Activated CD4-positive, alpha-beta T cell treated with anti-CD3 and anti-CD28 coated beads for 36 hours (primary cell): Measurements from ENCODE around the gene CHCHD1. TPM values are rescaled to one million over a fixed set of nuclear protein-coding genes. Genes with fewer than 3 reads are reported as not detected.

Source experiments
- ATAC-seq: fragments of 200-7000 bp; cut with Tn5 transposase; one replicate; pipeline ENCODE4 v1.10.0; 2021; ENCODE audit warnings: mild to moderate bottlenecking, moderate library complexity
- CTCF ChIA-PET: fragments of 350-600 bp; sonication (Branson Sonifier 250); formaldehyde crosslinking; loops from one replicate; lab custom pipeline; 2021; ENCODE audit warnings: antibody characterized with exemption; lab: Charles Lee
- POLR2A ChIA-PET: fragments of 350-600 bp; sonication (Branson Sonifier 250); formaldehyde crosslinking; loops from one replicate; lab custom pipeline; 2021; ENCODE audit warnings: antibody characterized with exemption, inconsistent platforms; lab: Charles Lee
- DNase-seq: peaks from one replicate; pipeline ENCODE4 v3.0.0-alpha.2; 2020
- H3K27ac Mint-ChIP-seq: one replicate; pipeline ENCODE4 v1.8.0; 2021; ENCODE audit warnings: mixed read lengths
- H3K27me3 Mint-ChIP-seq: one replicate; pipeline ENCODE4 v1.8.0; 2021; ENCODE audit warnings: mixed read lengths
- H3K36me3 Mint-ChIP-seq: one replicate; pipeline ENCODE4 v1.8.0; 2021; ENCODE audit warnings: low read depth, mixed read lengths
- H3K4me1 Mint-ChIP-seq: one replicate; pipeline ENCODE4 v1.8.0; 2021; ENCODE audit warnings: mixed read lengths
- H3K4me3 Mint-ChIP-seq: one replicate; pipeline ENCODE4 v1.8.0; 2021; ENCODE audit warnings: mild to moderate bottlenecking, moderate library complexity, mixed read lengths
- H3K9me3 Mint-ChIP-seq: one replicate; pipeline ENCODE4 v1.8.0; 2021; ENCODE audit warnings: low read depth, mixed read lengths
- intact Hi-C, 2 experiments: fragments of 100-400 bp; cut with DNase I in 1 of 2; cut with micrococcal nuclease in 1 of 2; formaldehyde crosslinking; loops; one replicate each; pipeline versions ENCODE4 v1.14.2 to v1.15.1; 2022 to 2024; cut with DNase I, micrococcal nuclease
- total RNA-seq, 2 experiments: library from RNA; stranded (reverse); gene quantifications; one replicate each; pipeline ENCODE4 v1.2.3, GENCODE V29; 2021

Gene CHCHD1
- total RNA-seq, 2 experiments from 2014 or later = 12.7 to 37.1 TPM

DNA sequence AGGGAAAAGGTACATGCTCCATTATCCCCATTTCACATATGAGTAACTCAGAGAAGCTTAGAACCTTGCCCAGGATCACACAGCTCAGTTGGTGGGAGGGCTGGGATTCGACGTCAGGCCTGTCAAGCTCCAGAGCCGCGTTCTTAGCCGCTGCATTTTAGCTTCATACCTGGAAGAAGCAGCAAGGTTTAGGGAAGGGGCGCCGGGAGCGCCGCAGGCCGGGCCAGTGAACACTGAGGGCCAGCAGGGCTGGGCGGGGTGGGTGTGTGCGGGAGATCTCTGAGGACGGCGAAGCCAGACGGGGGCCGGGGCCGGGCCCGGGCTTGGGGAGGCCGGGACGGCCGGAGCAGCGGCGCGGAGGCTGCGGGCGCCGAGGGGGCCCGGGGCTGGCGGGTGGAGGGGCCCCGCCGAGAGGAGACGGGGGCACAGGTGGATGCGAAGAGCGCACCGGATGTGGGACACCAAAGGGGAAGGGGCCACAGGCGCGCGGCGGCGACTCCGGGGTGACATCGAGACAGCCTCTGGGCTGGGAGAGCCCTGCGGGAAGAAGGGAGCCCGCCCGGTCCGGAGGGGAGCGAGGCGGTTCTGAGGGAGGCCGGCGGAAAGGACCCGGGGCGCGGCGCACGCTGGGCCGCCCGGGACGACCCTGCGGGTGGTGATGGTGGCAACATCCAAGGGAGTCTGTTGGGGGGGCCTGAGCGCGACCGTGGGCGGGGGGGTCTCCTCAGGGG is 29.1 kb downstream of the CHCHD1 start:
- DNase-seq (peak; percentile 72), ATAC-seq (peak; percentile 22)
- no peaks in the 10 kb centered on the region for H3K9me3 Mint-ChIP-seq
- ChIA-PET CTCF (interaction anchor here (1.0 to 1.6 kb wide), 7 partner anchors 11 to 271 kb away, joined by 3 to 7 read pairs (median 4); no protein-coding TSS in a partner anchor), POLR2A (interaction anchor here (0.8 to 2.3 kb wide), 10 partner anchors 10 to 230 kb away, joined by 3 to 10 read pairs (median 6); partner anchors contain the start of genes CHCHD1 and SEC24C)
- H3K27ac Mint-ChIP-seq = peak overlapping the region; percentile 91
- H3K36me3 Mint-ChIP-seq = peaks cover 43% of the 10 kb centered on the region
- no peaks in the 10 kb centered on the region for H3K27me3 Mint-ChIP-seq
- intact Hi-C loops = loop anchor here (1.0 to 5.0 kb wide), 14 partner anchors 26 to 1399 kb away; partner anchors contain the start of genes ZSWIM8 (in 2 of the 2), ADK (in 1 of the 2), CAMK2G (in 1 of the 2) and KAT6B (in 1 of the 2)
- peak overlapping the region; percentile 78 for H3K4me3 Mint-ChIP-seq
- H3K4me1 Mint-ChIP-seq = peaks cover 42% of the 10 kb centered on the region

- intact Hi-C loops = loop anchor here in 1 of 2 experiments (5.0 kb wide), 1 partner anchor 40 kb away; a partner anchor contains a TSS
- DNase-seq (no peak), ATAC-seq (no peak)
- POLR2A ChIA-PET = no interaction called here
- CTCF ChIA-PET = interaction anchor here (0.6 to 1.2 kb wide), 2 partner anchors 22 to 146 kb away, joined by 3 read pairs; no protein-coding TSS in a partner anchor
- Mint-ChIP-seq H3K27ac (no peak overlapping the region), H3K36me3 (peaks cover 27% of the 10 kb centered on the region), H3K27me3 (no peaks in the 10 kb centered on the region), H3K9me3 (no peaks in the 10 kb centered on the region), H3K4me1 (peaks cover 27% of the 10 kb centered on the region), H3K4me3 (no peak overlapping the region)
These were observed 30.8 kb downstream of the CHCHD1 start for GRCh38 chr10:73812657-73813056.

GRCh38 chr10:73813333-73813732 is 31.5 kb downstream of the CHCHD1 start:
- H3K4me1 Mint-ChIP-seq = peaks cover 22% of the 10 kb centered on the region
- CTCF ChIA-PET = interaction anchor here (0.7 to 1.2 kb wide), 3 partner anchors 37 to 145 kb away, joined by 3 to 7 read pairs (median 5); no protein-coding TSS in a partner anchor
- no peak for ATAC-seq
- intact Hi-C loops = loop anchor here in 1 of 2 experiments (5.0 kb wide), 1 partner anchor 41 kb away; a partner anchor contains a TSS
- H3K27me3 Mint-ChIP-seq = no peaks in the 10 kb centered on the region
- H3K27ac Mint-ChIP-seq = no peak overlapping the region
- H3K4me3 Mint-ChIP-seq = no peak overlapping the region
- peaks cover 24% of the 10 kb centered on the region for H3K36me3 Mint-ChIP-seq
- DNase-seq = no peak
- POLR2A ChIA-PET = no interaction called here
- H3K9me3 Mint-ChIP-seq = no peaks in the 10 kb centered on the region

GRCh38 chr10:73814276-73814895 is 32.5 kb downstream of the CHCHD1 start:
- ChIA-PET CTCF (interaction anchor here (1.1 to 1.5 kb wide), 3 partner anchors 65 to 144 kb away, joined by 5 to 7 read pairs (median 7); no protein-coding TSS in a partner anchor), POLR2A (no interaction called here)
- Mint-ChIP-seq H3K4me3 (no peak overlapping the region), H3K27ac (no peak overlapping the region), H3K36me3 (peaks cover 13% of the 10 kb centered on the region), H3K9me3 (no peaks in the 10 kb centered on the region), H3K27me3 (no peaks in the 10 kb centered on the region), H3K4me1 (peaks cover 12% of the 10 kb centered on the region)
- no peak for DNase-seq
- intact Hi-C loops = loop anchor here in 1 of 2 experiments (5.0 kb wide), 1 partner anchor 42 kb away; a partner anchor contains a TSS
- no peak for ATAC-seq

GRCh38 chr10:73814896-73815718 is 33.3 kb downstream of the CHCHD1 start:
- Mint-ChIP-seq H3K27ac (no peak overlapping the region), H3K27me3 (no peaks in the 10 kb centered on the region), H3K9me3 (no peaks in the 10 kb centered on the region), H3K36me3 (peaks cover 7% of the 10 kb centered on the region), H3K4me3 (no peak overlapping the region), H3K4me1 (peaks cover 4% of the 10 kb centered on the region)
- CTCF ChIA-PET = interaction anchor here (1.0 to 1.5 kb wide), 5 partner anchors 16 to 65 kb away, joined by 3 to 7 read pairs (median 4); no protein-coding TSS in a partner anchor
- peak; percentile 40 for DNase-seq
- intact Hi-C loops = loop anchor here in 1 of 2 experiments (5.0 kb wide), 1 partner anchor 43 kb away; a partner anchor contains a TSS
- POLR2A ChIA-PET = interaction anchor here (0.7 kb wide), 1 partner anchor 336 kb away, joined by 3 read pairs; the partner anchor contains the start of gene AP3M1
- ATAC-seq = no peak

GRCh38 chr10:73815719-73816030 is 33.8 kb downstream of the CHCHD1 start:
- Mint-ChIP-seq H3K4me1 (peaks cover 2% of the 10 kb centered on the region), H3K27ac (no peak overlapping the region), H3K4me3 (no peak overlapping the region), H3K9me3 (no peaks in the 10 kb centered on the region), H3K36me3 (peaks cover 2% of the 10 kb centered on the region), H3K27me3 (no peaks in the 10 kb centered on the region)
- ChIA-PET CTCF (interaction anchor here (1.0 to 1.5 kb wide), 4 partner anchors 15 to 54 kb away, joined by 3 to 5 read pairs (median 4); no protein-coding TSS in a partner anchor), POLR2A (interaction anchor here (0.7 kb wide), 1 partner anchor 335 kb away, joined by 3 read pairs; the partner anchor contains the start of gene AP3M1)
- DNase-seq (no peak), ATAC-seq (no peak)
- intact Hi-C loops = no loop called here

DNA sequence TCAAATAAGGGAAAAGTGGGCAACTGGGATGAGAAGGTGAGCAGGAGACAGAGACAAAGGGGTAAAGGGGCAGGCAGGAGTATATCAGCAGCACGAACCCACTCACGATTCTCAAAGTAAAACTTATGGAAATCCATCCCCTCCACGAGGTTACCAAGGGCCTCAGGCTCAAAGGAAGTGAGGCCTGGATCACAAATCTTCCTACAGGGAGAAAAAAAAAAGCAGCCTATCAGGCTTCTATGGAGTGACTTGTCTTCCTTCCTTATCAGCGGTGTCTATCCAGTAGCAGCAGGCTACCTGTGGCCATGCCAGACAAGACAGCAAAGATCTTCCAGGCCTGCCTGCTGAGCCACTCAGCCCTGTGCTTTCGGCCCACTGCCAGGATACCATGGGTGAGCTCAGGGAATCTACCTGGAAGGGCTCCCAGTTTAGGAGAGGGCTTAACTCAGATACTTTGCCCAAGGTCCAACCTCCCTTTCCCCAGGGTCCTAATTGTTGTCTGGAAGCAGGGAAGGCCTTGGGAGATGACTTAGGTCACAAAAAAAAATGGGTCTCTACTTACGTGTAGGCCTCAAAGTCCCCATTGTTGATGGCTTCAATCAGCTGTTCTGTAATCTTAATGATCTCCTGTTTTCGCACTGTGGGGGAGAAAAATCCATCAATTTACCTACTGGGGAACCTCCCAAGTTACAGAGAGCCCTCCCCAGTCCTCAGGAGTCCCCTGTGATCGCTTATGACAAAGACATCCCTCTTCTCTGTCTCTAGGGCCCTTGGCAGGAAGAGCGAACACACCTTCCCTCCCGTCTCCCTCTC is 35.3 kb downstream of the CHCHD1 start:
- POLR2A ChIA-PET = no interaction called here
- ATAC-seq (no peak), DNase-seq (no peak)
- CTCF ChIA-PET = interaction anchor here (1.0 to 1.1 kb wide), 2 partner anchors 28 to 33 kb away, joined by 3 read pairs; no protein-coding TSS in a partner anchor
- Mint-ChIP-seq H3K9me3 (no peaks in the 10 kb centered on the region), H3K27ac (no peak overlapping the region), H3K36me3 (peaks cover 2% of the 10 kb centered on the region), H3K4me3 (no peak overlapping the region), H3K27me3 (no peaks in the 10 kb centered on the region), H3K4me1 (peaks cover 2% of the 10 kb centered on the region)
- intact Hi-C loops = no loop called here

DNA sequence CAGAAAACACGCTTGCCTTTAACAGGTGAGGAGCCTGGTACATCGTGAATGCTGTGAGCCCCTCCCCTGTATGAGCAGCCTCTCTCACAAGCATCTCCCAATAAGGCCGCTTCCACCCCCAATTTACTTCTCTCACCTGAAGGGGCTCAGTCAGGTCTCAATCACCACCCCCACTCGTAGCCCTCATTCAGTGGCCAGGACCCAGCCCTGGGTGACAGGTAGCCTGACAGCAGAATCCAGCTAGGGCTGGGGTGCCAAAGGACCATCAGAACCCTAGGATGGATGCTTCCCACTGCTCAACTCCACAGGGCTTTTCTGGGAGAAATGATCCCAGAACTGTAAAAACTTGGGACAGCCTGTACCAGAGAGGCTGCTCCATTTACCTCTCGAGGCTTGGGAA is 36.0 kb downstream of the CHCHD1 start:
- ATAC-seq (no peak), DNase-seq (no peak)
- H3K4me1 Mint-ChIP-seq = no peaks in the 10 kb centered on the region
- ChIA-PET POLR2A (no interaction called here), CTCF (no interaction called here)
- H3K36me3 Mint-ChIP-seq = peaks cover 5% of the 10 kb centered on the region
- no peak overlapping the region for H3K4me3 Mint-ChIP-seq
- H3K9me3 Mint-ChIP-seq = no peaks in the 10 kb centered on the region
- no peak overlapping the region for H3K27ac Mint-ChIP-seq
- H3K27me3 Mint-ChIP-seq = no peaks in the 10 kb centered on the region
- intact Hi-C loops = no loop called here

- H3K4me1 Mint-ChIP-seq = no peaks in the 10 kb centered on the region
- ChIA-PET POLR2A (no interaction called here), CTCF (interaction anchor here (0.9 kb wide), 1 partner anchor 9 kb away, joined by 3 read pairs; no protein-coding TSS in a partner anchor)
- intact Hi-C loops = no loop called here
- no peaks in the 10 kb centered on the region for H3K27me3 Mint-ChIP-seq
- no peaks in the 10 kb centered on the region for H3K9me3 Mint-ChIP-seq
- no peak overlapping the region for H3K4me3 Mint-ChIP-seq
- no peak for ATAC-seq
- no peak for DNase-seq
- H3K27ac Mint-ChIP-seq = no peak overlapping the region
- peaks cover 5% of the 10 kb centered on the region for H3K36me3 Mint-ChIP-seq
These were observed 36.6 kb downstream of the CHCHD1 start for GRCh38 chr10:73818402-73818801.

DNA sequence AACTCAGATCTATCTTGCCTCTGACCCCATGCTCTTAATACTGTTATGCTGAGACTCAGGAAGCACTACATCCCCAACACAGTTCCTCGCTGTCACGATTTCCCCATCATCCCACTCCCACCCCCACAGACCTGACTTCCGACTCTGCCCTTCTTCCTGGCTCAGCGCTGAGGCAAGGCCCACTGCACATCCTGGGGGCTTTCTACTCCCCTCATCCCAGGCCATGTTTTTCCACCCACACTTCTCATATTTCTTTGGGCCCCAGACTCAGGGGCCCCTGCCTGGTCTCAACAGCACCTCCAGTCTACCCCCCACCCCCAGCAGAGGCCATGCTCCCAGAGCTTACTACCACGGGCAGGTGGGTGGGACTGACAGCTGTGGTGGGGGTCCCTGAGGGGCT is 37.2 kb downstream of the CHCHD1 start:
- peaks cover 5% of the 10 kb centered on the region for H3K36me3 Mint-ChIP-seq
- no peak for ATAC-seq
- ChIA-PET POLR2A (no interaction called here), CTCF (interaction anchor here (0.6 to 0.9 kb wide), 2 partner anchors 10 to 11 kb away, joined by 3 read pairs; no protein-coding TSS in a partner anchor)
- H3K9me3 Mint-ChIP-seq = no peaks in the 10 kb centered on the region
- no peak for DNase-seq
- no peak overlapping the region for H3K4me3 Mint-ChIP-seq
- H3K4me1 Mint-ChIP-seq = no peaks in the 10 kb centered on the region
- H3K27me3 Mint-ChIP-seq = no peaks in the 10 kb centered on the region
- intact Hi-C loops = no loop called here
- peak overlapping the region; percentile 47 for H3K27ac Mint-ChIP-seq
